ENCODE data around the gene ZBTB7A. TPM values are rescaled to one million over a fixed set of nuclear protein-coding genes. Genes with fewer than 3 reads are reported as not detected.
A peak's percentile ranks its signal among the peaks of the same experiment; 100 is the strongest.

ZBTB7A gene
- total and polyA plus RNA-seq, 10 of the 15 experiments (the other 5 are each of a cell fraction or from before 2014, with no cell fraction given), result 0.26 to 42.4 (median 4.5) TPM

GRCh38 chr19:4007021-4007835 lies 59.5 kb downstream of the ZBTB7A start, which contains the start of gene PIAS4 (continued):
- no peak for TF ChIP-seq CUX1 (IDR thresholded peaks at IDR 0.05; ENCODE audit: insufficient replicate concordance, low read depth, low read length)
- TF ChIP-seq PAX8 (IDR thresholded peaks at IDR 0.05), result no peak
- no peak for TF ChIP-seq ETV6 (conservative IDR thresholded peaks at IDR 0.05 in 1 of 2, IDR thresholded peaks at IDR 0.05 in 1 of 2; ENCODE audit: borderline replicate concordance in 1 of 2, low read depth in 1 of 2)
- TF ChIP-seq SMARCA5 (IDR thresholded peaks at IDR 0.05), result 0 out of 2 replicates have a peak, but pooled peaks have one; percentile 17
- TF ChIP-seq DPF2 (IDR thresholded peaks at IDR 0.05), result peak; percentile 67; the same call in 1 of the 2 replicates
- no peak for TF ChIP-seq BCL11A (IDR thresholded peaks at IDR 0.05; ENCODE audit: low read depth, low read length)
- no peak for TF ChIP-seq SKIL (IDR thresholded peaks at IDR 0.05; ENCODE audit: low read depth, poor library complexity, severe bottlenecking)
- TF ChIP-seq ZNF274 (IDR thresholded peaks at IDR 0.05; ENCODE audit: insufficient read depth, insufficient read length), result no peak
- TF ChIP-seq BCLAF1 (IDR thresholded peaks at IDR 0.05), result no peak
- no peak for TF ChIP-seq NFIC (IDR thresholded peaks at IDR 0.05; ENCODE audit: low read depth, low read length)
- TF ChIP-seq TCF7 (IDR thresholded peaks at IDR 0.05; ENCODE audit: borderline replicate concordance), result no peak
- TF ChIP-seq USF2 (IDR thresholded peaks at IDR 0.05; ENCODE audit: borderline replicate concordance, low read depth, low read length), result peak; percentile 91
- TF ChIP-seq PKNOX1 (IDR thresholded peaks at IDR 0.05), result peak; percentile 27; the same call in 1 of the 2 replicates
- TF ChIP-seq CHD4 (IDR thresholded peaks at IDR 0.05), result no peak
- TF ChIP-seq NR2C2 (IDR thresholded peaks at IDR 0.05; ENCODE audit: borderline replicate concordance, control insufficient read depth, insufficient read length, low read depth), result no peak
- TF ChIP-seq ESRRA (IDR thresholded peaks at IDR 0.05; ENCODE audit: low read length), result no peak
- no peak for TF ChIP-seq NFYA (IDR thresholded peaks at IDR 0.05; ENCODE audit: borderline replicate concordance, low read depth, low read length)

Measured in GM12878 (cell line).